Activated CD8-positive, alpha-beta memory T cell treated with anti-CD3 and anti-CD28 coated beads, Interleukin-2, amount 10 ng/mL, durations not matched to agents 7 days and 5 days (primary cell): ENCODE measurements around the gene BAIAP2L2. TPM values are rescaled to one million over a fixed set of nuclear protein-coding genes. Genes with fewer than 3 reads are reported as not detected.
A peak's percentile ranks its signal among the peaks of the same experiment; 100 is the strongest.
"Not testable (repeated sequence)": the region's sequence is repeated elsewhere in the genome, so short reads cannot be mapped to it uniquely, and the experiment has no call there.

ENCODE experiments used
- ATAC-seq: fragments of 150-1000 bp; cut with Tn5 transposase; one replicate; pipeline ENCODE4 v1.10.0; 2021; ENCODE audit warnings: moderate library complexity
- CTCF ChIA-PET: fragments of 350-600 bp; sonication (Branson Sonifier 250); formaldehyde crosslinking; loops from one replicate; lab custom pipeline; 2021; ENCODE audit warnings: antibody characterized with exemption; lab: Charles Lee
- DNase-seq: peaks from one replicate; pipeline ENCODE4 v3.0.0-alpha.2; 2020
- H3K27ac Mint-ChIP-seq: one replicate; pipeline ENCODE4 v1.8.0; 2021; ENCODE audit warnings: mild to moderate bottlenecking, mixed read lengths
- H3K27me3 Mint-ChIP-seq: one replicate; pipeline ENCODE4 v1.8.0; 2021; ENCODE audit warnings: mixed read lengths
- H3K36me3 Mint-ChIP-seq: one replicate; pipeline ENCODE4 v1.8.0; 2021; ENCODE audit warnings: mild to moderate bottlenecking, mixed read lengths
- H3K4me1 Mint-ChIP-seq: one replicate; pipeline ENCODE4 v1.8.0; 2021; ENCODE audit warnings: mixed read lengths
- H3K4me3 Mint-ChIP-seq: one replicate; pipeline ENCODE4 v1.8.0; 2021; ENCODE audit warnings: mild to moderate bottlenecking, moderate library complexity, mixed read lengths
- H3K9me3 Mint-ChIP-seq: one replicate; pipeline ENCODE4 v1.8.0; 2022; ENCODE audit warnings: low read depth, mixed read lengths
- total RNA-seq, 2 experiments: library from RNA; stranded (reverse); gene quantifications; one replicate each; pipeline ENCODE4 v1.2.3, GENCODE V29; 2021

The BAIAP2L2 gene
- total RNA-seq: under 1 TPM; 0.37 to 0.70 TPM

- no peak for DNase-seq
- Mint-ChIP-seq H3K4me1 (peaks cover 5% of the 10 kb centered on the region), H3K36me3 (no peaks in the 10 kb centered on the region), H3K27me3 (no peaks in the 10 kb centered on the region), H3K4me3 (no peak within 1 kb of the TSS), H3K27ac (peak within 1 kb of the TSS; percentile 69), H3K9me3 (no peaks in the 10 kb centered on the region)
- CTCF ChIA-PET: interaction anchor here (0.8 to 1.7 kb wide), 3 partner anchors 11 to 58 kb away, joined by 3 to 4 read pairs (median 3); no protein-coding TSS in a partner anchor
- no peak for ATAC-seq
Observed at GRCh38 chr22:38110008-38110862, at the start of gene BAIAP2L2. TSS of gene BAIAP2L2 (minus strand) at chr22:38110684. CDS start at chr22:38110525, 159 bp downstream.

GRCh38 chr22:38155703-38156102, 45.2 kb upstream of the BAIAP2L2 start:
- ATAC-seq (no peak), DNase-seq (no peak)
- CTCF ChIA-PET: no interaction called here
- Mint-ChIP-seq H3K9me3 (no peaks in the 10 kb centered on the region), H3K4me3 (no peak overlapping the region), H3K4me1 (no peaks in the 10 kb centered on the region), H3K27ac (no peak overlapping the region), H3K27me3 (no peaks in the 10 kb centered on the region), H3K36me3 (peaks cover 4% of the 10 kb centered on the region)

GRCh38 chr22:38154563-38154915, 44.1 kb upstream of the BAIAP2L2 start:
- CTCF ChIA-PET, H3K4me1 Mint-ChIP-seq, DNase-seq: not testable (repeated sequence)

GRCh38 chr22:38153821-38154562, 43.5 kb upstream of the BAIAP2L2 start:
- Mint-ChIP-seq H3K4me3 (no peak overlapping the region), H3K27me3 (no peaks in the 10 kb centered on the region), H3K27ac (no peak overlapping the region), H3K9me3 (no peaks in the 10 kb centered on the region), H3K36me3 (peaks cover 1% of the 10 kb centered on the region), H3K4me1 (no peaks in the 10 kb centered on the region)
- ATAC-seq (no peak), DNase-seq (no peak)
- CTCF ChIA-PET: interaction anchor here (1.2 kb wide), 1 partner anchor 102 kb away, joined by 3 read pairs; no protein-coding TSS in a partner anchor

More at GRCh38 chr22:38154563-38154915, 44.1 kb upstream of the BAIAP2L2 start:
- not testable (repeated sequence) for H3K36me3 Mint-ChIP-seq, ATAC-seq, H3K27ac Mint-ChIP-seq, H3K4me3 Mint-ChIP-seq, H3K9me3 Mint-ChIP-seq, H3K27me3 Mint-ChIP-seq

GRCh38 chr22:38151126-38151500, 40.6 kb upstream of the BAIAP2L2 start:
- no peaks in the 10 kb centered on the region for H3K27me3 Mint-ChIP-seq
- H3K4me1 Mint-ChIP-seq: peaks cover 2% of the 10 kb centered on the region
- H3K4me3 Mint-ChIP-seq: no peak overlapping the region
- no peaks in the 10 kb centered on the region for H3K9me3 Mint-ChIP-seq
- no peak overlapping the region for H3K27ac Mint-ChIP-seq
- DNase-seq (no peak), ATAC-seq (no peak)
- peaks cover 1% of the 10 kb centered on the region for H3K36me3 Mint-ChIP-seq
- CTCF ChIA-PET: interaction anchor here (1.5 kb wide), 1 partner anchor 37 kb away, joined by 3 read pairs; no protein-coding TSS in a partner anchor

- H3K9me3 Mint-ChIP-seq: peaks cover 3% of the 10 kb centered on the region
- no peak overlapping the region for H3K4me3 Mint-ChIP-seq
- H3K36me3 Mint-ChIP-seq: peaks cover 5% of the 10 kb centered on the region
- H3K4me1 Mint-ChIP-seq: peaks cover 12% of the 10 kb centered on the region
- no peak for ATAC-seq
- no peaks in the 10 kb centered on the region for H3K27me3 Mint-ChIP-seq
- no peak for DNase-seq
- CTCF ChIA-PET: no interaction called here
- H3K27ac Mint-ChIP-seq: no peak overlapping the region
Observed at GRCh38 chr22:38148245-38148644, 37.8 kb upstream of the BAIAP2L2 start.

GRCh38 chr22:38146166-38146565, 35.7 kb upstream of the BAIAP2L2 start:
- not testable (repeated sequence) for H3K9me3 Mint-ChIP-seq, DNase-seq, H3K27me3 Mint-ChIP-seq, H3K36me3 Mint-ChIP-seq, ATAC-seq, H3K4me3 Mint-ChIP-seq, H3K27ac Mint-ChIP-seq
- CTCF ChIA-PET: interaction anchor here (1.1 kb wide), 1 partner anchor 32 kb away, joined by 4 read pairs; no protein-coding TSS in a partner anchor
- peaks cover 17% of the 10 kb centered on the region for H3K4me1 Mint-ChIP-seq

GRCh38 chr22:38144025-38144405, 33.5 kb upstream of the BAIAP2L2 start:
- Mint-ChIP-seq H3K27ac (peak overlapping the region; percentile 88), H3K27me3 (no peaks in the 10 kb centered on the region), H3K4me1 (peaks cover 17% of the 10 kb centered on the region), H3K4me3 (no peak overlapping the region), H3K9me3 (peaks cover 3% of the 10 kb centered on the region), H3K36me3 (peaks cover 8% of the 10 kb centered on the region)
- DNase-seq: no peak
- ATAC-seq: no peak
- CTCF ChIA-PET: interaction anchor here (0.8 to 4.0 kb wide), 4 partner anchors 30 to 118 kb away, joined by 3 to 17 read pairs (median 3); no protein-coding TSS in a partner anchor

- DNase-seq (no peak), ATAC-seq (no peak)
- Mint-ChIP-seq H3K27me3 (no peaks in the 10 kb centered on the region), H3K27ac (peak overlapping the region; percentile 88), H3K9me3 (peaks cover 3% of the 10 kb centered on the region), H3K4me1 (peaks cover 16% of the 10 kb centered on the region), H3K36me3 (peaks cover 9% of the 10 kb centered on the region), H3K4me3 (no peak overlapping the region)
- CTCF ChIA-PET: interaction anchor here (1.2 to 4.0 kb wide), 4 partner anchors 28 to 120 kb away, joined by 3 to 17 read pairs (median 4); no protein-coding TSS in a partner anchor
Observed at GRCh38 chr22:38142606-38143005, 32.1 kb upstream of the BAIAP2L2 start.

GRCh38 chr22:38141217-38141973, 30.9 kb upstream of the BAIAP2L2 start:
- CTCF ChIA-PET: interaction anchor here (1.2 to 4.0 kb wide), 3 partner anchors 27 to 89 kb away, joined by 3 to 17 read pairs (median 4); no protein-coding TSS in a partner anchor
- Mint-ChIP-seq H3K27me3 (no peaks in the 10 kb centered on the region), H3K27ac (no peak overlapping the region), H3K9me3 (peaks cover 3% of the 10 kb centered on the region), H3K4me3 (no peak overlapping the region), H3K4me1 (peaks cover 16% of the 10 kb centered on the region), H3K36me3 (peaks cover 9% of the 10 kb centered on the region)
- ATAC-seq: no peak
- no peak for DNase-seq

GRCh38 chr22:38139901-38140300, 29.4 kb upstream of the BAIAP2L2 start:
- ATAC-seq (no peak), DNase-seq (no peak)
- peaks cover 9% of the 10 kb centered on the region for H3K36me3 Mint-ChIP-seq
- H3K9me3 Mint-ChIP-seq: peaks cover 3% of the 10 kb centered on the region
- CTCF ChIA-PET: interaction anchor here (0.5 kb wide), 1 partner anchor 42 kb away, joined by 4 read pairs; no protein-coding TSS in a partner anchor
- H3K27me3 Mint-ChIP-seq: no peaks in the 10 kb centered on the region
- H3K27ac Mint-ChIP-seq: no peak overlapping the region
- H3K4me1 Mint-ChIP-seq: peaks cover 20% of the 10 kb centered on the region
- no peak overlapping the region for H3K4me3 Mint-ChIP-seq

GRCh38 chr22:38138961-38139360, 28.5 kb upstream of the BAIAP2L2 start:
- H3K4me3 Mint-ChIP-seq: no peak overlapping the region
- H3K27me3 Mint-ChIP-seq: no peaks in the 10 kb centered on the region
- H3K36me3 Mint-ChIP-seq: peaks cover 9% of the 10 kb centered on the region
- DNase-seq (no peak), ATAC-seq (no peak)
- peaks cover 17% of the 10 kb centered on the region for H3K4me1 Mint-ChIP-seq
- no peak overlapping the region for H3K27ac Mint-ChIP-seq
- H3K9me3 Mint-ChIP-seq: peaks cover 3% of the 10 kb centered on the region
- CTCF ChIA-PET: interaction anchor here (1.9 kb wide), 1 partner anchor 25 kb away, joined by 6 read pairs; no protein-coding TSS in a partner anchor
